Neuron (in vitro differentiated cells): Measurements from ENCODE around the gene TMA16.

ENCODE experiments used
- H2AFZ ChIP-seq: one replicate; pipeline ENCODE4 v1.6.1; 2013; ENCODE audit warnings: low read depth, mild to moderate bottlenecking, inconsistent platforms, low read length, moderate library complexity
- H3K27me3 ChIP-seq: one replicate; pipeline ENCODE4 v1.6.1; 2013; ENCODE audit warnings: low read length; ENCODE audit not compliant: insufficient read depth
- H3K36me3 ChIP-seq: one replicate; pipeline ENCODE4 v1.6.1; 2013; ENCODE audit warnings: low read length; ENCODE audit not compliant: insufficient read depth
- H3K4me1 ChIP-seq: one replicate; pipeline ENCODE4 v1.6.1; 2013; ENCODE audit warnings: low read length; ENCODE audit not compliant: insufficient read depth
- H3K4me3 ChIP-seq: 2 replicates; pipeline ENCODE4 v1.5.1; 2013; ENCODE audit warnings: mild to moderate bottlenecking, low read length, moderate library complexity
- H3K9me3 ChIP-seq: one replicate; pipeline ENCODE4 v1.6.1; 2013; ENCODE audit warnings: low read length

TMA16 gene

GRCh38 chr4:163484906-163485305 is 9.6 kb upstream of the TMA16 start:
- Histone ChIP-seq H3K9me3 (peaks cover 4% of the 10 kb centered on the region), H3K27me3 (peaks cover 5% of the 10 kb centered on the region), H3K36me3 (no peaks in the 10 kb centered on the region), H3K4me1 (no peaks in the 10 kb centered on the region), H2AFZ (no peak overlapping the region), H3K4me3 (no peak overlapping the region)

- no peak overlapping the region for H2AFZ ChIP-seq
- H3K9me3 ChIP-seq, result peaks cover 4% of the 10 kb centered on the region
- no peaks in the 10 kb centered on the region for H3K36me3 ChIP-seq
- no peak overlapping the region for H3K4me3 ChIP-seq
- peaks cover 5% of the 10 kb centered on the region for H3K27me3 ChIP-seq
- H3K4me1 ChIP-seq, result no peaks in the 10 kb centered on the region
Measured at GRCh38 chr4:163485589-163485988, 8.9 kb upstream of the TMA16 start.

GRCh38 chr4:163486321-163486720 is 8.2 kb upstream of the TMA16 start:
- no peaks in the 10 kb centered on the region for H3K27me3 ChIP-seq
- no peak overlapping the region for H3K4me3 ChIP-seq
- H3K36me3 ChIP-seq, result no peaks in the 10 kb centered on the region
- no peak overlapping the region for H2AFZ ChIP-seq
- H3K9me3 ChIP-seq, result peaks cover 4% of the 10 kb centered on the region
- no peaks in the 10 kb centered on the region for H3K4me1 ChIP-seq

DNA sequence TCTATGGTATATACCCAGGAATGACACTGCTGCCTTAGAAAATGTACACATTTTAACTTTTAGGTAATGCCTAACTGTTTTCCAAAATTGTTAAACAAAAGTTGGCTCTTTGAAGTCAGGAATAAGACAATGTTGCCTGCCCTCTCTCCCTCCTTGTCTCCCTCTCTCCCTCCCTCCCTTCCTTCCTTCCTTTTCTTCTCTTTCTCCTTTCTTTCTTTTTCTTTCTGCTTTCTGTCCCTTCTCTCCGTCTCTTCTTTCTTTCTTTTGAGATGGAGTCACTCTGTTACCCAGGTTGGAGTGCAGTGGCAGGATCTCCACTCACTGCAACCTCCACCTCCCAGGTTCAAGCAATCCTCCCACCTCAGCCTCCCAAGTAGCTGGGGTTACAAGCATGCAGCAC is 4.6 kb upstream of the TMA16 start:
- Histone ChIP-seq H3K9me3 (peaks cover 4% of the 10 kb centered on the region), H3K27me3 (no peaks in the 10 kb centered on the region), H3K4me1 (no peaks in the 10 kb centered on the region), H3K36me3 (no peaks in the 10 kb centered on the region), H2AFZ (no peak overlapping the region), H3K4me3 (no peak overlapping the region)

GRCh38 chr4:163492951-163493504 is 1.5 kb upstream of the TMA16 start:
- no peaks in the 10 kb centered on the region for H3K27me3 ChIP-seq
- no peak overlapping the region for H2AFZ ChIP-seq
- H3K4me1 ChIP-seq, result peaks cover 8% of the 10 kb centered on the region
- no peaks in the 10 kb centered on the region for H3K9me3 ChIP-seq
- no peak overlapping the region for H3K4me3 ChIP-seq
- peaks cover 3% of the 10 kb centered on the region for H3K36me3 ChIP-seq

DNA sequence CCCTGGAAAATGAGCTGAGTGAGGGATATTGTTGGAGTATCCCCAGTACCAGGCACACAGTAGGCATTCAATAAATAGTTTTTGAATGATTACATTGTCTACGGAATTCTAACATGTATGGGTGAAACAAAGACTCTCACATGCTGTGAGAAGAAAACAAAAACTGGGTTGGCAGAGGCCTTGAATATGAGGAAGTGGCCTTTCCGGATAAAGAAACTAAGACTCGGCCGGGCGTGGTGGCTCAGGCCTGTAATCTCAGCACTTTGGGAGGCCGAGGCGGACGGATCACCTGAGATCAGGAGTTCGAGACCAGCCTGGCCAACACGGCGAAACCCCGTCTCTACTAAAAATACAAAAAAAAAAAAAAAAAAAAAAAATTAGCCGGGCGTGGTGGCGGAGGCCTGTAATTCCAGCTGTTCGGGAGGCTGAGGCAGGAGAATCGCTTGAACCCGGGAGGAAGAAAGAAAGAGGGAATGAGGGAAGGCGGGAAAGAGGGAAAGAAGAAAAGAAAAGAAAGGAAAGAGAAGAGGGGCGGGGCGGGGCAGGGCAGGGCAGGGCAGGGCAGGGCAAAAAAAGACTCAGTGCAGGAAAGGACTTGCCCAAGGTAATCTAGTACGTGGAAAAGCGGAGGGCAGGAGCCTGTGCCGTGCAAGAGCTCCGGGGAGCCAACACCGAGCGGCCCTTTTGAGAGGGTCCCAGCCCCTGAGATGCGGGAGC is 689 bp upstream of the TMA16 start:
- Histone ChIP-seq H2AFZ (peak overlapping the region; percentile 83), H3K27me3 (no peaks in the 10 kb centered on the region), H3K4me3 (peak overlapping the region; percentile 69), H3K9me3 (no peaks in the 10 kb centered on the region), H3K36me3 (peaks cover 3% of the 10 kb centered on the region), H3K4me1 (peaks cover 8% of the 10 kb centered on the region)

GRCh38 chr4:163495900-163496299 is 1.4 kb downstream of the TMA16 start:
- no peak overlapping the region for H2AFZ ChIP-seq
- H3K4me3 ChIP-seq, result peak overlapping the region; percentile 69
- no peaks in the 10 kb centered on the region for H3K9me3 ChIP-seq
- peaks cover 3% of the 10 kb centered on the region for H3K36me3 ChIP-seq
- peaks cover 8% of the 10 kb centered on the region for H3K4me1 ChIP-seq
- H3K27me3 ChIP-seq, result no peaks in the 10 kb centered on the region

DNA sequence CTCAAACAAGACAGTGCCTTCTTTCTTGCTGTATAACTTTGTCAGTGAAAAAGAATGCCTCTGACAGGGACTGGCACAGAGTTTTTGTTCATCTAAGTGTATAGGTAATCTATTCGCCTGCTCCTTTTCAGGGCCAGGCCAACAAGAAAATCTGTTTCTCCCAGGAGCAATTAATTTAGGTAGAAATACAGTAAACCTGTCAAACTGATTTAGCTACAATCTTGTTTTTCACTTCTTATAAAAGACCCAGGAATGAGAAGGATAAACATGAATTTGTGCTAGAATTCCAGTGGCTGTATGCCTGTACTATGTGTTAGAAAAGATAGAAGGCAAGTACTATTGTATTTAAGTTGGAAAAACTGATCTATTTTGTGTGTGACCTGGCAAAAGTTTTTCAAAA is 6.1 kb downstream of the TMA16 start:
- Histone ChIP-seq H3K9me3 (no peaks in the 10 kb centered on the region), H3K4me3 (no peak overlapping the region), H3K27me3 (no peaks in the 10 kb centered on the region), H2AFZ (no peak overlapping the region), H3K4me1 (peaks cover 7% of the 10 kb centered on the region), H3K36me3 (peaks cover 3% of the 10 kb centered on the region)

GRCh38 chr4:163505374-163505773 is 10.9 kb downstream of the TMA16 start:
- H3K36me3 ChIP-seq, result peaks cover 22% of the 10 kb centered on the region
- H2AFZ ChIP-seq, result no peak overlapping the region
- H3K9me3 ChIP-seq, result no peaks in the 10 kb centered on the region
- no peaks in the 10 kb centered on the region for H3K27me3 ChIP-seq
- no peak overlapping the region for H3K4me3 ChIP-seq
- peaks cover 7% of the 10 kb centered on the region for H3K4me1 ChIP-seq

- Histone ChIP-seq H3K36me3 (peaks cover 74% of the 10 kb centered on the region), H3K9me3 (no peaks in the 10 kb centered on the region), H2AFZ (no peak overlapping the region), H3K4me3 (no peak overlapping the region), H3K27me3 (no peaks in the 10 kb centered on the region), H3K4me1 (no peaks in the 10 kb centered on the region)
Measured at GRCh38 chr4:163515198-163515597, 20.7 kb downstream of the TMA16 start.

GRCh38 chr4:163523791-163524365 is 29.4 kb downstream of the TMA16 start:
- H3K4me3 ChIP-seq, result no peak overlapping the region
- H3K36me3 ChIP-seq, result peaks cover 76% of the 10 kb centered on the region
- H3K4me1 ChIP-seq, result no peaks in the 10 kb centered on the region
- H3K9me3 ChIP-seq, result no peaks in the 10 kb centered on the region
- no peak overlapping the region for H2AFZ ChIP-seq
- H3K27me3 ChIP-seq, result no peaks in the 10 kb centered on the region

DNA sequence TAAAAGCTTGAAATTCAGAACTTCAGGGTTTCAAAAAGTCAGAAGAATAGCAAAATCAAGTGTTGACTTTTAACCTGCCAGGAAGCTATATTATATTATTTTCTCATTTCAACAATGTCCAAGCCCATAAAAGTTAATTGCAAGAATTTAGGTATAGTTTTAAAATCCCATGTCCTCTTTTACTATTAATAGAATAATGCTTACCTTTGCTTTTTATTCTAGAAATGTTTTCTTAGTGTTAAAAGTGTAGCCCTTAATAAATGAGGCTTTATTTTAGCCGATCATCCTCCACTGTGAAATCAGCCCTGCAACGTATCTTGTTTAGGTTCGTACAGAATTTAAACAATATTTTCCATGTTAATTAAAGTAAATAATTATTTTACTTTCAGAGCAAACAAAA is 31.5 kb downstream of the TMA16 start:
- Histone ChIP-seq H3K4me1 (no peaks in the 10 kb centered on the region), H3K4me3 (no peak overlapping the region), H2AFZ (no peak overlapping the region), H3K36me3 (peaks cover 66% of the 10 kb centered on the region), H3K27me3 (no peaks in the 10 kb centered on the region), H3K9me3 (no peaks in the 10 kb centered on the region)

- no peaks in the 10 kb centered on the region for H3K9me3 ChIP-seq
- H3K4me3 ChIP-seq, result no peak overlapping the region
- no peaks in the 10 kb centered on the region for H3K4me1 ChIP-seq
- H2AFZ ChIP-seq, result no peak overlapping the region
- H3K36me3 ChIP-seq, result peaks cover 65% of the 10 kb centered on the region
- no peaks in the 10 kb centered on the region for H3K27me3 ChIP-seq
Measured at GRCh38 chr4:163527172-163527571, 32.7 kb downstream of the TMA16 start.
